HepG2 (cell line): Measurements from ENCODE around the gene HNRNPC. TPM values are rescaled to one million over a fixed set of nuclear protein-coding genes. Genes with fewer than 3 reads are reported as not detected.
A peak's percentile ranks its signal among the peaks of the same experiment; 100 is the strongest.

Experiments used
- ATF3 ChIP-seq: sonication (generic); formaldehyde crosslinking; IDR thresholded peaks from 2 replicates; pipeline ENCODE4 v1.4.0; 2020; ENCODE audit warnings: missing genetic modification reagents
- BRCA1 ChIP-seq: sonication (generic); formaldehyde crosslinking; IDR thresholded peaks from 2 replicates; pipeline ENCODE4 v1.4.0; 2020; ENCODE audit warnings: missing genetic modification reagents
- CHD2 ChIP-seq: IDR thresholded peaks from 2 replicates; pipeline ENCODE4 v1.6.1; 2011; ENCODE audit warnings: low read depth, low read length, improper control_type of control experiment
- CREB1 ChIP-seq, 2 experiments: fragments of 450-650 bp in 1 of 2; IDR thresholded peaks; 2 replicates each; pipeline ENCODE4 v1.6.1; 2016 to 2017; ENCODE audit warnings: control low read depth in 1 of 2, mild to moderate bottlenecking in 1 of 2, missing compliant biosample characterization in 1 of 2, missing genetic modification characterization in 1 of 2
- DBP ChIP-seq: sonication (generic); formaldehyde crosslinking; IDR thresholded peaks from 2 replicates; pipeline ENCODE4 v1.4.0; 2020; ENCODE audit warnings: missing genetic modification reagents; ENCODE audit errors: not compliant biosample characterization
- EED ChIP-seq: sonication (generic); formaldehyde crosslinking; IDR thresholded peaks from 2 replicates; pipeline ENCODE4 v1.5.0; 2020; ENCODE audit warnings: mild to moderate bottlenecking, missing genetic modification reagents
- ELF3 ChIP-seq: IDR thresholded peaks from 2 replicates; pipeline ENCODE4 v1.6.1; 2016; ENCODE audit warnings: missing genetic modification reagents, missing compliant biosample characterization
- ESRRA ChIP-seq: sonication (generic); formaldehyde crosslinking; IDR thresholded peaks from 2 replicates; pipeline ENCODE4 v1.5.1; 2020; ENCODE audit warnings: mild to moderate bottlenecking, low read depth, missing genetic modification reagents
- HMGA1 ChIP-seq: sonication (generic); formaldehyde crosslinking; conservative IDR thresholded peaks from 2 replicates; pipeline ENCODE4 v1.4.0; 2020; ENCODE audit warnings: missing genetic modification reagents
- KDM4B ChIP-seq: sonication (generic); formaldehyde crosslinking; IDR thresholded peaks from 2 replicates; pipeline ENCODE4 v1.4.0; 2020; ENCODE audit warnings: missing genetic modification reagents
- MAF1 ChIP-seq: sonication (generic); formaldehyde crosslinking; IDR thresholded peaks from 2 replicates; pipeline ENCODE4 v1.5.0; 2020; ENCODE audit warnings: missing genetic modification reagents, borderline replicate concordance
- MAFF ChIP-seq: IDR thresholded peaks from 2 replicates; pipeline ENCODE4 v1.6.1; 2011; ENCODE audit warnings: low read depth, low read length, improper control_type of control experiment
- NR0B2 ChIP-seq: sonication (generic); formaldehyde crosslinking; IDR thresholded peaks from 2 replicates; pipeline ENCODE4 v1.4.0; 2020; ENCODE audit warnings: mild to moderate bottlenecking, missing genetic modification reagents
- NR2F2 ChIP-seq: IDR thresholded peaks from 2 replicates; pipeline ENCODE4 v1.6.1; 2012; ENCODE audit warnings: low read depth, inconsistent platforms, borderline replicate concordance
- NR2F6 ChIP-seq, 2 experiments: IDR thresholded peaks; 2 replicates each; pipeline ENCODE4 v1.6.1; 2016; ENCODE audit warnings: antibody characterized with exemption in 1 of 2, mild to moderate bottlenecking in 1 of 2
- SALL1 ChIP-seq: sonication (generic); formaldehyde crosslinking; IDR thresholded peaks from 2 replicates; pipeline ENCODE4 v1.8.0; 2022; ENCODE audit warnings: mild to moderate bottlenecking, missing genetic modification reagents
- SALL2 ChIP-seq: sonication (generic); formaldehyde crosslinking; IDR thresholded peaks from 2 replicates; pipeline ENCODE4 v1.8.1; 2023; ENCODE audit warnings: mild to moderate bottlenecking, missing genetic modification reagents, inconsistent platforms
- SMYD3 ChIP-seq: sonication (generic); formaldehyde crosslinking; IDR thresholded peaks from 2 replicates; pipeline ENCODE4 v1.8.1; 2023; ENCODE audit warnings: mild to moderate bottlenecking, missing genetic modification reagents
- SNAPC2 ChIP-seq: sonication (generic); formaldehyde crosslinking; IDR thresholded peaks from 2 replicates; pipeline ENCODE4 v1.8.1; 2022; ENCODE audit warnings: mild to moderate bottlenecking, missing genetic modification reagents
- SP1 ChIP-seq, 2 experiments: fragments of 450-650 bp in 1 of 2; sonication (generic) in 1 of 2; formaldehyde crosslinking in 1 of 2; IDR thresholded peaks; 2 replicates each; pipeline versions ENCODE4 v1.4.0 to v1.6.1; 2016 to 2020; ENCODE audit warnings: missing genetic modification reagents in 1 of 2
- SRSF1 ChIP-seq: fragments of 200-400 bp; formaldehyde crosslinking; optimal IDR thresholded peaks from 2 replicates; pipeline ENCODE3; 2017; ENCODE audit warnings: mild to moderate bottlenecking, low read depth, low read length, moderate library complexity
- TBX2 ChIP-seq: sonication (generic); formaldehyde crosslinking; IDR thresholded peaks from 2 replicates; pipeline ENCODE4 v1.5.0; 2020; ENCODE audit warnings: missing genetic modification reagents, mild to moderate bottlenecking, borderline replicate concordance
- ZNF124 ChIP-seq: sonication (generic); formaldehyde crosslinking; IDR thresholded peaks from 2 replicates; pipeline ENCODE4 v1.4.0; 2020; ENCODE audit warnings: missing genetic modification reagents
- ZNF251 ChIP-seq: sonication (generic); formaldehyde crosslinking; IDR thresholded peaks from 2 replicates; pipeline ENCODE4 v1.9.0; 2021; ENCODE audit warnings: mild to moderate bottlenecking, missing genetic modification reagents
- ZNF558 ChIP-seq: sonication (generic); formaldehyde crosslinking; IDR thresholded peaks from 2 replicates; pipeline ENCODE4 v1.9.0; 2022; ENCODE audit warnings: mild to moderate bottlenecking, missing genetic modification reagents, borderline replicate concordance
- ZNF562 ChIP-seq: sonication (generic); formaldehyde crosslinking; IDR thresholded peaks from 2 replicates; pipeline ENCODE4 v1.8.0; 2022; ENCODE audit warnings: missing genetic modification reagents, borderline replicate concordance
- ZNF737 ChIP-seq: sonication (generic); formaldehyde crosslinking; IDR thresholded peaks from 2 replicates; pipeline ENCODE4 v1.5.0; 2020; ENCODE audit warnings: missing genetic modification reagents, mild to moderate bottlenecking, borderline replicate concordance
- ZNF75D ChIP-seq: sonication (generic); formaldehyde crosslinking; IDR thresholded peaks from 2 replicates; pipeline ENCODE4 v1.8.1; 2023; ENCODE audit warnings: missing genetic modification reagents, mild to moderate bottlenecking, borderline replicate concordance
- ZNF788 ChIP-seq: sonication (generic); formaldehyde crosslinking; IDR thresholded peaks from 2 replicates; pipeline ENCODE4 v1.5.0; 2020; ENCODE audit warnings: mild to moderate bottlenecking, missing genetic modification reagents, borderline replicate concordance
- ZNF792 ChIP-seq: IDR thresholded peaks from 2 replicates; pipeline ENCODE4 v1.6.1; 2016
- polyA plus RNA-seq, 8 experiments: library from polyadenylated mRNA; depleted of rRNA in 3 of 8; stranded (reverse) in 7 of 8; unstranded in 1 of 8; fragments of >200 nt; fragmentation: Illumina TruSeq in 4 of 8; extraction: Trizol in 4 of 8; gene quantifications; 2 replicates each; pipeline versions ENCODE4 v1.2.1 to v1.2.3, GENCODE V29; 2011 to 2016; ENCODE audit warnings: low read depth in 4 of 8, missing spikeins in 1 of 8, mixed read lengths in 1 of 8; ENCODE audit not compliant: insufficient read depth in 1 of 8
- total RNA-seq, 5 experiments: library from RNA; depleted of rRNA; stranded (reverse); fragments of >200 nt; fragmentation: Illumina TruSeq; extraction: Trizol; gene quantifications; 2 replicates each; pipeline ENCODE4 v1.2.3, GENCODE V29; 2016; ENCODE audit warnings: low read depth in 1 of 5

HNRNPC gene
- total and polyA plus RNA-seq, 2 of the 13 experiments (the other 11 are each of a cell fraction or from before 2014, with no cell fraction given) = 628 to 1,099 TPM

GRCh38 chr14:21308479-21309237, 39.4 kb upstream of the HNRNPC start (continued):
- TF ChIP-seq HMGA1 (no peak), ELF3 (0 out of 2 replicates have a peak, but pooled peaks have one; percentile 17), DBP (no peak), SMYD3 (no peak), BRCA1 (0 out of 2 replicates have a peak, but pooled peaks have one; percentile 54), SRSF1 (no peak), ZNF792 (CRISPR knock-in tag) (peak; percentile 48; the same call in 1 of the 2 replicates), ZNF251 (CRISPR knock-in tag) (no peak), KDM4B (peak; percentile 21; the same call in 1 of the 2 replicates), CREB1 (IDR thresholded peaks at IDR 0.05) (peak; percentile 70), CREB1 (CRISPR knock-in tag; IDR thresholded peaks at IDR 0.05) (peak; percentile 85; the same call in 1 of the 2 replicates), EED (CRISPR knock-in tag) (no peak), TBX2 (CRISPR knock-in tag) (peak; percentile 44; the same call in 1 of the 2 replicates), CHD2 (no peak), SALL2 (CRISPR knock-in tag) (peak; percentile 56; the same call in 1 of the 2 replicates), ATF3 (CRISPR knock-in tag) (no peak), ZNF562 (CRISPR knock-in tag) (no peak), ZNF558 (CRISPR knock-in tag) (0 out of 2 replicates have a peak, but pooled peaks have one; percentile 11), NR2F6 (IDR thresholded peaks at IDR 0.05) (0 out of 2 replicates have a peak, but pooled peaks have one; percentile 13), NR2F6 (CRISPR knock-in tag; IDR thresholded peaks at IDR 0.05) (no peak; the same call in 1 of the 2 replicates), SP1 (IDR thresholded peaks at IDR 0.05) (no peak), SP1 (CRISPR knock-in tag; IDR thresholded peaks at IDR 0.05) (peak; percentile 63), ZNF737 (CRISPR knock-in tag) (no peak), NR2F2 (0 out of 2 replicates have a peak, but pooled peaks have one; percentile 22), SALL1 (CRISPR knock-in tag) (peak; percentile 85), ZNF788 (CRISPR knock-in tag) (peak; percentile 68; the same call in 1 of the 2 replicates), ZNF124 (0 out of 2 replicates have a peak, but pooled peaks have one; percentile 15), SNAPC2 (CRISPR knock-in tag) (peak; percentile 94), ESRRA (CRISPR knock-in tag) (peak; percentile 83; the same call in 1 of the 2 replicates), MAFF (0 out of 2 replicates have a peak, but pooled peaks have one; percentile 4), MAF1 (CRISPR knock-in tag) (no peak), ZNF75D (no peak), NR0B2 (CRISPR knock-in tag) (peak; percentile 75; the same call in 1 of the 2 replicates)
